HEK293 (cell line): ENCODE data around the gene PHKA1.

Source experiments
- KLF10 ChIP-seq: fragments of 450-650 bp; IDR thresholded peaks from 2 replicates; pipeline ENCODE4 v1.5.1; 2018; ENCODE audit warnings: missing biosample characterization, mild to moderate bottlenecking, missing genetic modification characterization
- REPIN1 ChIP-seq: fragments of 450-650 bp; formaldehyde crosslinking; IDR thresholded peaks from 2 replicates; pipeline ENCODE4 v1.5.1; 2017; ENCODE audit warnings: missing biosample characterization, missing genetic modification characterization, low read depth
- ZNF157 ChIP-seq: fragments of 450-650 bp; formaldehyde crosslinking; IDR thresholded peaks from 2 replicates; pipeline ENCODE4 v1.5.1; 2016; ENCODE audit warnings: missing biosample characterization, missing genetic modification characterization
- ZNF223 ChIP-seq: fragments of 450-650 bp; formaldehyde crosslinking; IDR thresholded peaks from 2 replicates; pipeline ENCODE4 v1.5.1; 2016; ENCODE audit warnings: missing biosample characterization, missing genetic modification characterization
- ZNF24 ChIP-seq: fragments of 450-650 bp; formaldehyde crosslinking; IDR thresholded peaks from 2 replicates; pipeline ENCODE4 v1.5.1; 2016; ENCODE audit warnings: missing biosample characterization, missing genetic modification characterization
- ZNF707 ChIP-seq: fragments of 450-650 bp; formaldehyde crosslinking; IDR thresholded peaks from 2 replicates; pipeline ENCODE4 v1.5.1; 2016; ENCODE audit warnings: missing biosample characterization, missing genetic modification characterization
- ZSCAN30 ChIP-seq: fragments of 450-650 bp; IDR thresholded peaks from 2 replicates; pipeline ENCODE4 v1.5.1; 2018; ENCODE audit warnings: missing biosample characterization, mild to moderate bottlenecking, missing genetic modification characterization, moderate library complexity
- TF ChIP-seq, protein P1 (sequence below): fragments of 450-650 bp; formaldehyde crosslinking; IDR thresholded peaks from 2 replicates; pipeline ENCODE4 v1.5.1; 2016; ENCODE audit warnings: missing biosample characterization, missing genetic modification characterization
- TF ChIP-seq, protein P2 (sequence below): fragments of 450-650 bp; formaldehyde crosslinking; optimal IDR thresholded peaks from 2 replicates; pipeline ENCODE3; 2016; ENCODE audit warnings: missing biosample characterization, mild to moderate bottlenecking, missing genetic modification characterization
- TF ChIP-seq, protein P3 (sequence below): fragments of 450-650 bp; formaldehyde crosslinking; IDR thresholded peaks from 2 replicates; pipeline ENCODE4 v1.5.1; 2016; ENCODE audit warnings: missing biosample characterization, missing genetic modification characterization
- TF ChIP-seq, protein P4 (sequence below): fragments of 450-650 bp; formaldehyde crosslinking; IDR thresholded peaks from 2 replicates; pipeline ENCODE4 v1.5.1; 2016; ENCODE audit warnings: missing biosample characterization, missing genetic modification characterization

DNA sequence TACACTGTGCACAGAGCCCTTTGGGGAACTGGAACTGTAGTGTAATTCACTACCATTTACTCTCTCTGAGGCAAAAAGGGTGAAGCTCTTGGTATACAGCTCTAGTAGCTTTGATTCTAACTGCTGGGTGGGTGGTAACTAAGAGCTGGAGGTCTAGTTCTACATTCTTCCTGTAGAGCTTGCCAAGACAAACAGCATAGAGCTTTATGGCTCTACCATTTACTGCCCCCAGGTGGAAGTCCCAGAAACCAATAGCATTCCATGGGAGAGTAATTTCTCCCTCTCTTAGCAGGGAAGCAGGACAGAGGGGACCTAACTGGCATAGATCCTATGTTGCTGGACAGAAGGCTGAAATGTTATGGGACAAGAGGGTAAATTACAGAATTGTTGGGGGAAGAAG lies 168.1 kb downstream of the PHKA1 start:
- TF ChIP-seq, protein P1, sequence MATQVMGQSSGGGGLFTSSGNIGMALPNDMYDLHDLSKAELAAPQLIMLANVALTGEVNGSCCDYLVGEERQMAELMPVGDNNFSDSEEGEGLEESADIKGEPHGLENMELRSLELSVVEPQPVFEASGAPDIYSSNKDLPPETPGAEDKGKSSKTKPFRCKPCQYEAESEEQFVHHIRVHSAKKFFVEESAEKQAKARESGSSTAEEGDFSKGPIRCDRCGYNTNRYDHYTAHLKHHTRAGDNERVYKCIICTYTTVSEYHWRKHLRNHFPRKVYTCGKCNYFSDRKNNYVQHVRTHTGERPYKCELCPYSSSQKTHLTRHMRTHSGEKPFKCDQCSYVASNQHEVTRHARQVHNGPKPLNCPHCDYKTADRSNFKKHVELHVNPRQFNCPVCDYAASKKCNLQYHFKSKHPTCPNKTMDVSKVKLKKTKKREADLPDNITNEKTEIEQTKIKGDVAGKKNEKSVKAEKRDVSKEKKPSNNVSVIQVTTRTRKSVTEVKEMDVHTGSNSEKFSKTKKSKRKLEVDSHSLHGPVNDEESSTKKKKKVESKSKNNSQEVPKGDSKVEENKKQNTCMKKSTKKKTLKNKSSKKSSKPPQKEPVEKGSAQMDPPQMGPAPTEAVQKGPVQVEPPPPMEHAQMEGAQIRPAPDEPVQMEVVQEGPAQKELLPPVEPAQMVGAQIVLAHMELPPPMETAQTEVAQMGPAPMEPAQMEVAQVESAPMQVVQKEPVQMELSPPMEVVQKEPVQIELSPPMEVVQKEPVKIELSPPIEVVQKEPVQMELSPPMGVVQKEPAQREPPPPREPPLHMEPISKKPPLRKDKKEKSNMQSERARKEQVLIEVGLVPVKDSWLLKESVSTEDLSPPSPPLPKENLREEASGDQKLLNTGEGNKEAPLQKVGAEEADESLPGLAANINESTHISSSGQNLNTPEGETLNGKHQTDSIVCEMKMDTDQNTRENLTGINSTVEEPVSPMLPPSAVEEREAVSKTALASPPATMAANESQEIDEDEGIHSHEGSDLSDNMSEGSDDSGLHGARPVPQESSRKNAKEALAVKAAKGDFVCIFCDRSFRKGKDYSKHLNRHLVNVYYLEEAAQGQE (tag by site-specific recombination), result no peak
- TF ChIP-seq, protein P2, sequence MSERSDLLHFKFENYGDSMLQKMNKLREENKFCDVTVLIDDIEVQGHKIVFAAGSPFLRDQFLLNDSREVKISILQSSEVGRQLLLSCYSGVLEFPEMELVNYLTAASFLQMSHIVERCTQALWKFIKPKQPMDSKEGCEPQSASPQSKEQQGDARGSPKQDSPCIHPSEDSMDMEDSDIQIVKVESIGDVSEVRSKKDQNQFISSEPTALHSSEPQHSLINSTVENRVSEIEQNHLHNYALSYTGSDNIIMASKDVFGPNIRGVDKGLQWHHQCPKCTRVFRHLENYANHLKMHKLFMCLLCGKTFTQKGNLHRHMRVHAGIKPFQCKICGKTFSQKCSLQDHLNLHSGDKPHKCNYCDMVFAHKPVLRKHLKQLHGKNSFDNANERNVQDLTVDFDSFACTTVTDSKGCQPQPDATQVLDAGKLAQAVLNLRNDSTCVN (tag by site-specific recombination), result no peak
- TF ChIP-seq REPIN1 (tag by site-specific recombination) (no peak), ZNF157 (tag by site-specific recombination) (no peak), KLF10 (tag by site-specific recombination) (no peak), ZNF707 (tag by site-specific recombination) (no peak), ZNF24 (tag by site-specific recombination) (no peak), ZSCAN30 (tag by site-specific recombination) (no peak), ZNF223 (no peak)
- TF ChIP-seq, protein P3, sequence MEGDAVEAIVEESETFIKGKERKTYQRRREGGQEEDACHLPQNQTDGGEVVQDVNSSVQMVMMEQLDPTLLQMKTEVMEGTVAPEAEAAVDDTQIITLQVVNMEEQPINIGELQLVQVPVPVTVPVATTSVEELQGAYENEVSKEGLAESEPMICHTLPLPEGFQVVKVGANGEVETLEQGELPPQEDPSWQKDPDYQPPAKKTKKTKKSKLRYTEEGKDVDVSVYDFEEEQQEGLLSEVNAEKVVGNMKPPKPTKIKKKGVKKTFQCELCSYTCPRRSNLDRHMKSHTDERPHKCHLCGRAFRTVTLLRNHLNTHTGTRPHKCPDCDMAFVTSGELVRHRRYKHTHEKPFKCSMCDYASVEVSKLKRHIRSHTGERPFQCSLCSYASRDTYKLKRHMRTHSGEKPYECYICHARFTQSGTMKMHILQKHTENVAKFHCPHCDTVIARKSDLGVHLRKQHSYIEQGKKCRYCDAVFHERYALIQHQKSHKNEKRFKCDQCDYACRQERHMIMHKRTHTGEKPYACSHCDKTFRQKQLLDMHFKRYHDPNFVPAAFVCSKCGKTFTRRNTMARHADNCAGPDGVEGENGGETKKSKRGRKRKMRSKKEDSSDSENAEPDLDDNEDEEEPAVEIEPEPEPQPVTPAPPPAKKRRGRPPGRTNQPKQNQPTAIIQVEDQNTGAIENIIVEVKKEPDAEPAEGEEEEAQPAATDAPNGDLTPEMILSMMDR, result no peak
- TF ChIP-seq, protein P4, sequence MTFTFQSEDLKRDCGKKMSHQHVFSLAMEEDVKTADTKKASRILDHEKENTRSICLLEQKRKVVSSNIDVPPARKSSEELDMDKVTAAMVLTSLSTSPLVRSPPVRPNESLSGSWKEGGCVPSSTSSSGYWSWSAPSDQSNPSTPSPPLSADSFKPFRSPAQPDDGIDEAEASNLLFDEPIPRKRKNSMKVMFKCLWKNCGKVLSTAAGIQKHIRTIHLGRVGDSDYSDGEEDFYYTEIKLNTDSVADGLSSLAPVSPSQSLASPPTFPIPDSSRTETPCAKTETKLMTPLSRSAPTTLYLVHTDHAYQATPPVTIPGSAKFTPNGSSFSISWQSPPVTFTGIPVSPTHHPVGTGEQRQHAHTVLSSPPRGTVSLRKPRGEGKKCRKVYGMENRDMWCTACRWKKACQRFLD (tag by site-specific recombination), result no peak
